Dendritic cell treated with granulocyte-macrophage colony-stimulating factor and Interleukin-4, amounts not matched to agents 40 ng/mL and 50 ng/mL, for 4 days (primary cell): Measurements from ENCODE around the gene GHR.

Source experiments
- H3K27ac Mint-ChIP-seq: one replicate; pipeline ENCODE4 v1.8.0; 2022; ENCODE audit warnings: mild to moderate bottlenecking, mixed read lengths
- H3K27me3 Mint-ChIP-seq: one replicate; pipeline ENCODE4 v1.8.0; 2022; ENCODE audit warnings: mild to moderate bottlenecking, mixed read lengths
- H3K36me3 Mint-ChIP-seq: one replicate; pipeline ENCODE4 v1.8.0; 2022; ENCODE audit warnings: low read depth, mixed read lengths
- H3K4me1 Mint-ChIP-seq: one replicate; pipeline ENCODE4 v1.8.0; 2022; ENCODE audit warnings: low read depth, mixed read lengths
- H3K4me3 Mint-ChIP-seq: one replicate; pipeline ENCODE4 v1.8.0; 2022; ENCODE audit warnings: mild to moderate bottlenecking, moderate library complexity, mixed read lengths
- H3K9me3 Mint-ChIP-seq: one replicate; pipeline ENCODE4 v1.8.0; 2022; ENCODE audit warnings: mixed read lengths
- intact Hi-C: fragments of 100-400 bp; cut with micrococcal nuclease; formaldehyde crosslinking; loops from one replicate; pipeline ENCODE4 v1.15.0; 2022

Gene GHR

DNA sequence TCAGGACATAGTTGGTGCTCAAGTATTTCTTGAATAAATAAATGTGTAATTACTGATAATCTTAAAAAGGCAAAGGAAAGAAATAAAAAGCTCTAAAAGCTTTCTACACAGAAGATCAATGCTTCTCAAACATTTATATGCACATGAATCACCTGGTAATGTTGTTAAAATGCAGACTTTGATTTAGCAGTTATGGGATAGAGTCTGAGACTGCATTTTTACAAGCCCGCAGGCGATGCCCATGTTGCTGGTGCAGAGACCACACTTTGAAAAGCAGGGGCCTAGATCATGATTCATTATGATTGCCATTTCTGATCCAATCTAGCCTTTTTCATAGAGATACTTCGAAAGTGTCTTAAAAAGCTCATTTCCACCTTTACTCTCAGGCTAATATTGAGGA, 329.9 kb downstream of the GHR start:
- Mint-ChIP-seq H3K4me1 (peaks cover 10% of the 10 kb centered on the region), H3K27me3 (peaks cover 1% of the 10 kb centered on the region), H3K27ac (no peak overlapping the region), H3K36me3 (no peaks in the 10 kb centered on the region), H3K4me3 (no peak overlapping the region), H3K9me3 (no peaks in the 10 kb centered on the region)
- intact Hi-C loops, result no loop called here

DNA sequence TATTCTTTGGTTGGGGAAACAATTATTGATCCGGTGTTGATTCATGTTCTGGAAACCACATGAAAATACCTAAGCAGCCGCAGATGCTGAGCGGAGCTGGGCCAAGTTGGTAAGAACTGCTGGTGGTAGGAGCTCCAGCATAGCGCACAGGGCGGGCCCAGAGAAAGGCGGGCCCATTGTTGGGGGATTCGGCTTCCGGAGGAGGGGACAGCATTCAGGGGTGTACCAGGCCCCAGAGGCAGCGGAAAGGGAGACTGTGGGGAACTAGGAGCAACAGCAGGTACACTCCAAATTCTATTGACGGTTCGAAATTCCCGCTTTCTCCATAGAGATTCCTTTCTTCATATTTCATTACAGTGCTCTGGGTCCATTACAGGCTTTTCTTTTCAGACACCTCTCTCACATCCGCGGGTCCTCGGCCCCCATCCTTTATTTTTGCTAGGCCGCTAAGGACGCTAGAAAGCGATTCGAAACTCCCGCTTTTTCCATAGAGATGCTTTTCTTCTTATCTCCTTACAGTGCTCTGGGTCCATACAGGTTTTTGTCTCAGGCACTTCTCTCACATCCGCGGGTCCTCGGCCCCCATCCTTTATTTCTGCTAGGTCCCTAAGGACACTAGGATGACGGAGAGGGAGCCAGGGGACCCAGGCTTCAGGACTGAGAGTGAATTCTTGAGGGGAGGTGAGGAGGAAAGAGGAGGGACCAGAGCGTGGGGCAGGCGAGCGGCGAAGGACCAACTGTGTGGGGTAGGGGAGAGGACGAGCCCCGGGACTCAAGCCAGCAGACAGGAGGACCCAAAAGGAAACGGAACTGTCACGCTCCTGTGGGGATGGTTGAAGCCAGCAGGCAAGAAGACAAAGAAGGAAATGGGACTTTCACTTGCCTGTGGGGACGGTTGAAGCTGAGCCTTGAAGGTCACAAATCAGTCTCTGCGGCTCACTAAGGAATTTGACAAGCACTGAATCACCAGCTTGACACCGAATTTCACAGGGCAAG, 333.7 kb downstream of the GHR start, which contains the start of gene CCDC152:
Gene CCDC152, plus strand, starts transcription at position 213 of the 996 bp plus-strand sequence. CDS start 2,304 bp downstream, outside the sequence.
- Mint-ChIP-seq H3K27me3 (peaks cover 1% of the 10 kb centered on the region), H3K27ac (peak within 1 kb of the TSS; percentile 8), H3K36me3 (no peaks in the 10 kb centered on the region), H3K4me1 (peaks cover 26% of the 10 kb centered on the region), H3K4me3 (peak within 1 kb of the TSS; percentile 73), H3K9me3 (no peaks in the 10 kb centered on the region)
- intact Hi-C loops, result no loop called here

DNA sequence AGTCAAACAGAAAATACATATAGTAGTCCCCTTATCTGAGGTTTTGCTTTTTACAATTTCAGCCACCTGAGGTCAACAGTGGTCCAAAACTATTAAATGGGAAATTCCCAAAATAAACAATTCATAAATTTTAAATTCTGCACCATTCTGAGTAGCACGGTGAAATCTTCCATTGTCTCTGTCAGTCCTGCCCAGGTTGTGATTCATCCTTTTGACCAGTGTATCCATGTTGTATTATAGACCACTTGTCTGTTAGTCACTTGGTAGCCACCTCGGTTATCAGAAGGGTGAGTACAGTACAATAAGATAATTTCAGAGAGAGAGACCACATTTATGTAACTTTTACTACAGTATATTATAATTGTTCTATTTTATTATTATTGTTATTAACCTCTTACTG, 336.2 kb downstream of the GHR start:
- H3K4me1 Mint-ChIP-seq, result peaks cover 26% of the 10 kb centered on the region
- H3K36me3 Mint-ChIP-seq, result no peaks in the 10 kb centered on the region
- intact Hi-C loops, result no loop called here
- peaks cover 1% of the 10 kb centered on the region for H3K27me3 Mint-ChIP-seq
- H3K9me3 Mint-ChIP-seq, result no peaks in the 10 kb centered on the region
- H3K4me3 Mint-ChIP-seq, result no peak overlapping the region
- no peak overlapping the region for H3K27ac Mint-ChIP-seq

DNA sequence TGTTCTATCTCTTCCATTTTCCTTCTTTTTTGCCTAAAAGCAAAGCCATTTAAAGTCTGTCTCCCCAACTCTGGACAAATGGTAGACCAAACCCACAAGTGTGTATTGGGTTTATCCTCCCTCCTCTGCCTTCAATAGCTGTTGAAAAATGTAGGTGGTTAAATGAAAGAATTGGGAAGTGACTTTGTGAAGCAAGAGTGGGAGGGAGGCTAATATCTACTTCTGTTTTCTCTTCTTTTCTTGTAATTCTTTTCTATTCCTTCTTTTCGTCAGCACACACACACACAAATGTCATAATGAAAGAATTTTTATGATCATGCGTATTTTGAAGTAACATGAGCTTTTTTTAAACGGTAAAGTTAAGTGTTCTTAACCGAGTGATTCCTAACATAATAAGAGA, 337.2 kb downstream of the GHR start:
- Mint-ChIP-seq H3K4me1 (peaks cover 26% of the 10 kb centered on the region), H3K27me3 (peaks cover 1% of the 10 kb centered on the region), H3K9me3 (no peaks in the 10 kb centered on the region), H3K36me3 (no peaks in the 10 kb centered on the region), H3K4me3 (no peak overlapping the region), H3K27ac (no peak overlapping the region)
- intact Hi-C loops, result loop anchor here (10.0 kb wide), 2 partner anchors 696 to 836 kb away; partner anchors contain the start of gene FBXO4

DNA sequence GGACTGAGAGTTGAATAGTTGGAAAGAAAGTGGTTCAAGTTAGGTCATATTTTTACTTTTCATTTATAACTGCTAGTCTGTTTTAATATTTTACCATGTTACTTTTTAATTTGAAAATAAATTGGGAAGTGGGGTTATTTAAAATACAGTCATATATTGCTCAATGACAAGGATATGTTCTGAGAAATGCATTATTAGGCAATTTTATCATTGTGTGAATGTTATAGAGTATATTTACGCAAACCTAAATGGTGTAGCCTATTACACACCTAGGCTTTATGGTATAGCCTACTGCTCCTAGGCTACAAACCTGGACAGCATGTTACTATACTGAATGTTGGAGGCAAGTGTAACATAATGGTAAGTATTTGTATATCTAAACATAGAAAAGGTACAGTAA, 338.6 kb downstream of the GHR start:
- Mint-ChIP-seq H3K4me1 (peaks cover 26% of the 10 kb centered on the region), H3K27ac (peak overlapping the region; percentile 50), H3K9me3 (no peaks in the 10 kb centered on the region), H3K27me3 (no peaks in the 10 kb centered on the region), H3K4me3 (no peak overlapping the region), H3K36me3 (no peaks in the 10 kb centered on the region)
- intact Hi-C loops, result loop anchor here (10.0 kb wide), 2 partner anchors 697 to 837 kb away; partner anchors contain the start of gene FBXO4

DNA sequence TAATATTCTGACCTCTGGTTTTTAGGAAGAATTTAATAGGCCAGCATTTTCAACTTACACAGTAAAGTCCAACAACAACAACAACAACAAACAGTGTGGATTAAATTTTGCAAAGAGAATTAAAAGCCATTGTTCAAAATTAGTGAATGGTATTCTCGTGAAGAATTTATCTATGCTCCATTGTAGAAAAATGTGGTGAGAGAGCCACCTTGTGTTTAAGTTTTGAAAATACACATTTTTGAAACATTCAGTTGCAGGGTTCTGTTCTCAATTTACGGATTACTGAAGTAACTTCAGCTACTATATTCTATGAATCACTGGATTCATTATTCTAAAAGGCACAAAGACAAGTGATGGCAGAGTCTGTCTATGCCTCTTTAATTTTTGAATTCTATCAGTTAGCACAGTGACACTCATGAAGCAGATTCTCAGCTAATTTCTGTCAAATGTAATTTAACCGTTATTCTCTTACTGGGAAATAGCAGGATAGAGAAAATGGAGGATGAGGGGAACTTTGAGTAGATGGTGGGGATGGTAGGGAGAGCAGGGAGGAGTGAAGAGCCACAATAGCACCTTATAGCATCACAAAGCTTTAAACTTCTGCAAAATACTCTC, 344.4 kb downstream of the GHR start:
- Mint-ChIP-seq H3K27me3 (peaks cover 1% of the 10 kb centered on the region), H3K36me3 (no peaks in the 10 kb centered on the region), H3K4me3 (no peak overlapping the region), H3K27ac (no peak overlapping the region), H3K4me1 (no peaks in the 10 kb centered on the region), H3K9me3 (no peaks in the 10 kb centered on the region)
- intact Hi-C loops, result loop anchor here (2.0 to 10.0 kb wide), 7 partner anchors 121 to 911 kb away; partner anchors contain the start of genes FBXO4 and GHR

DNA sequence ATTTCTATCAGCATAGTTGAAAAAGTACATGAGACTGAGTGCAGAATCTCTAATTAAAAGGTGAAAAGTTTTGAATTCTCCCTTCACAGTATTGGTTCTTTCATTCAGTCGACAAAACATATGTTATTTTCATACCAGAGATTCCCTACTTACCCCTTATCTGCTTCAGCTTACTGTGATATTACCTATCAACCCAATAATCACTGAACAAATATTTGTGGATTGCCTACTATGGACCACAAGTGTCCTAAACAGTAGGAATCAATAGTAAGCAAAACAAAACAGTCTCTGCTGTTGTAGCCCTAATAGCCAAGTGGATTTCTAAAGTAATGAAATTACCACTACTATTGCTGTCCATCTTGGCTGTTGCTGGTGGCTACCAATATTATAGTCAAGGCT, 344.9 kb downstream of the GHR start:
- H3K27me3 Mint-ChIP-seq, result peaks cover 1% of the 10 kb centered on the region
- no peak overlapping the region for H3K27ac Mint-ChIP-seq
- no peaks in the 10 kb centered on the region for H3K36me3 Mint-ChIP-seq
- H3K4me1 Mint-ChIP-seq, result no peaks in the 10 kb centered on the region
- no peak overlapping the region for H3K4me3 Mint-ChIP-seq
- H3K9me3 Mint-ChIP-seq, result no peaks in the 10 kb centered on the region
- intact Hi-C loops, result loop anchor here (2.0 to 10.0 kb wide), 5 partner anchors 121 to 843 kb away; partner anchors contain the start of genes FBXO4 and GHR

DNA sequence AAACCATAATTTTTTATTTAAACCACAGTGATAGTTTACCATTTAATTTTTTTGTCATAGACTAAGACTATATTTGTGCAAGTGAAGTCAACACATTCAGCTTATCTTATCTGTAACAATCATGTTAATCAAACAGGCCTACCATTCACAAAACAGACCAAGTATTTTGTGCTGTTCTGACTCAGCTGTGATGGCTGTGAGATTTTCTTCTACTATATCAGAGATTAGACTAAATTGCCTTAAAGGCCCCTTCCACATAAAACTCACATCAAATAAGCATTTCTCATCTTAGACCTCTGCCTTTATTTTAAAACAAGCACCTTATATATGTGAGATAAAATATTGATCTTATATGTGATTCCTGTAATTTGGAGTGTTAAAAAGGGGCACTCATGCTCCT, 346.8 kb downstream of the GHR start:
- Mint-ChIP-seq H3K4me3 (no peak overlapping the region), H3K27ac (no peak overlapping the region), H3K4me1 (no peaks in the 10 kb centered on the region), H3K27me3 (peaks cover 1% of the 10 kb centered on the region), H3K36me3 (no peaks in the 10 kb centered on the region), H3K9me3 (no peaks in the 10 kb centered on the region)
- intact Hi-C loops, result no loop called here
